NCI-H1436 treated with DMSO at 0.1 percent for 48 hours (cell line): ENCODE measurements around the gene ANK2.
"Not testable (repeated sequence)": the region's sequence is repeated elsewhere in the genome, so short reads cannot be mapped to it uniquely, and the experiment has no call there.

Source experiments
- DNase-seq: peaks from one replicate; lab custom pipeline; 2025; lab: John Stamatoyannopoulos, UW

The ANK2 gene

DNA sequence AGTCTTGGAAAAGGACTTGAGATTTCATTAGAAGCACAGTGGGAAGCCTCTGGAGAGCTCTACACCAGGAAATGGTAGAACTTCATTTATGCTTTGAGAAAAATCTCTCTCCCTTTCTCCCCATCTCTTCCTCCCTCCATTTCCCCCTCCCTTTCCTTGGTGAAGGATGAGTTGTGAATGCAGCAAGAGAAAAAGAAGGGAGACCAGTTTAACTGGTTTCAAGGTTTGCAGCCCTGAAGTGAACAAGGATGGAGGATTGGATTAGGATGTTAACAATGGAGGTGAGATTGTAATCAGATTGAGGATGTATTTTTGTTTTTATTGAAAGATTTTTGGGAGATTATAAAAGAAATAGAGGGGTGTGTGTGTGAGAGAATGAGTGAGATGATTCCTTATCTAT, 99.5 kb downstream of the ANK2 start:
- no peak for DNase-seq

DNA sequence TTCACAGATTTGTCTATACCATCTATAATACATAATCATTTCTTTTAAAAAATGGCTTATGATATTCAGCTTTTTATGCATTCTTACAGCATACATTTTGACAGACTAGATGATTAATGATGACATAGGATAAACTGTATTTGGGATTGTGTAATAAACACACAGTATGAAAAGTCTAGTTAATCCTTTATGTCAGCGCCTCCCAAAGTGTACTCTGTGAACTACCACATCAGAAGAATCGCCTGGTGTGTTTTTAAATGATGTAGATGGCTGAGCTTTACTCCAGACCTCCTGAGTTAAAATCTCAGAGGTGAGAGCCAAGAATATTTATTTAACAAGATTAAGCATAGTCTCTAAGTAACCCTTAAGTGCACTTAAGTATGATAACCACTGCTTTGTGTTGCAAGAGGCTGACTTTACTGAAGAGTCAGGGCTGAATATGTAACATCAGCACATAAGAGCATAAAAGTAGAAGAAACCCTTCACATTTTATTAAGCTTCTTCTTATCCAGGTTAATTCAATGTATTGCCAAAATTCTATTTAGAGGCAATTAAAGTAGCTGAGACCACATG, 104.2 kb downstream of the ANK2 start:
- no peak for DNase-seq

DNA sequence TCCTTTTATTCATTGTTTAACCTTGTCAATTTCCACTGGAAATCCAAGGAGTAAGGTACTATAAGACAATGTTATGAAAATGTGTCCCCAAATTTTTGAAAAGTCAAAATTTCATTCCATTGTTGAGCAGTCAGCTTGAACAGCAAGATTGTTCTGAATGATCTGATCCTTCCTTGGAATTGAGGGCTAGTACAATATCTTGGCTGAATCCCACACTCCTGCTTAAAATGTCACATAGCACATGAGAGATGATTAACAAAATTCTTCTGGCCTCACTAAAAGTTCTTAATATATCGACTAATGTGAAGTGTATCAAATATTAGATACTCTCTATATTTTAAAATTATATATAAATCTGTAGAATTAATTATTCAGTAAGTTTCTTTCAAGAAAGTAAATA, 104.8 kb downstream of the ANK2 start:
- DNase-seq, result no peak

DNA sequence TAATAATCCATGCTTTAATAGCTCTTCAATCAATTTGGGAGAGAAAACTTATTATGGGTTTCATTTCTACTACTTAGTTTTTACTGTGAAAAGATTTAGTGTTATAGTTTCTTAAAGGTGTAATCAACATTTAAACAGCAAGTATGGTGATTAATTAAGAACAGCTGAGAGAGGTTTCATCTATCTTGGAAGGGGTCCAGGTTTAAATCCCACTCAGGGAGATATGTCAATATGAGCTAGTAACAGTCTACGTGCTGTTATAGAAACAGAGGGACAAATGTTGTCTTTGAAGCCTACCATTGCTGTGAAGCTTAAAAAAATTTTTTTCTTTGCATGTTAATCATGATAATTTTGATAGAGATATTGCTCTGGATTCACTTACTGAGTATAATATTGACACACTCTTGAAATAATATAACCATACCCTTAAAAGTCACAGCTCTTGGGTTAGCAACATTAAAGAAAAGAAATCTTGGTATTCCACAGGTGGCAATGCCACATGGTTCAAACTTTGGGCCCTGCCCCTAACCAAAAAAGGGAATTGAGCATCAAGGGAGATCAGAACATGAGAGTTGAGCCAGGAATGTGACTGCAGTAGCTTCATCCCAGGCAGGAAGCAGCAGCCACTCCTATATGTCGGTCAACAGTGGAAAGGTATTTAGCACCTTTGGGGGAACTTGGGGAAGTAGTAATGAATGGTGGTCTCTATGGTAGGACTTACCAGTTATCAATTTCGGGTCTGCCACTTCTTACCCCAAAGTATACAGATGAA, 107.8 kb downstream of the ANK2 start:
- no peak for DNase-seq

DNA sequence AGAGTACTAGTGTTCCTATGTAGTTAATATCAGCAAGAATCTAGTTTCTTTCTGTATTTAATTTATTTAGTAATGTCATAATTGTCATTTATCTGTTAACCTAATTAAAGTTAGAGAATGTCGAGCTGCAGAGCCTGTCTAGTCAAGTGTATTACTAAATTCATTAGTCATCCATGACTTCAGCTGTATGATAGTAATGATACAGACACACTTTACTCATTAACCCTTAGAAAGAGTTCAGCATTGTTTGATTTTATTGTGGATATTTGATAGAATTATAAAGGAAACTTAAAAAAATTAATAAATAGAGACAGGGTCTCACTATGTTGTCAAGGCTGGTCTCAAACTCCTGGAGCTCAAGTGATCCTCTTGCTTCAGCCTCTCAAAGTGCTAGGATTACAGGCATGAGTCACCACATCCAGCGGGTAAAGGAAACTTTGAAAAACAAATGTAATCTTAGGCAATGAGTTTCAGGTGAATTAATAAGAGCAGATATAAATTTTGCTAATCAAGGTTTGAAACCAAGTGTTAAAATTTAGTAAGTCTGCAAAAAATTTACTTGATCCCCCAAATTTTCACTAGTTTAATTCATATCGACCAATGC, 110.6 kb downstream of the ANK2 start:
- no peak for DNase-seq

DNA sequence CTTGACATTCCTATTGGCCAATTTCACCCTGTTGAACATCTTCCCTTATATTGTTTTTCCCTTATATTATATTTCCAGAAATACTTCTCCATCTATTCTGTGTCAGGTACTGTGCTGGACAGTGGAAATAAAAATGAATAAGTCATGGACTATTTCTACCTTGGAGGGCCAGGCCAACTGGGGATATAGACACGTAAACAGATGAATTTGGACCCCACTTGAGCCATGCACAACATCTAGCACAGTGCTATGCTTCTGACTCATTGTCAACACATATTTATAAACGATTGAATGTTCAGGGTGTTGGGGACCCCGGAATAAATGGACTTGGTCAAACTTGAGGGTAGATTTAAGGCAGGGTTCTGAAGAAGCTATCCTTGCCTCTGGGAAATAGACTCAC, 111.1 kb downstream of the ANK2 start:
- no peak for DNase-seq

DNA sequence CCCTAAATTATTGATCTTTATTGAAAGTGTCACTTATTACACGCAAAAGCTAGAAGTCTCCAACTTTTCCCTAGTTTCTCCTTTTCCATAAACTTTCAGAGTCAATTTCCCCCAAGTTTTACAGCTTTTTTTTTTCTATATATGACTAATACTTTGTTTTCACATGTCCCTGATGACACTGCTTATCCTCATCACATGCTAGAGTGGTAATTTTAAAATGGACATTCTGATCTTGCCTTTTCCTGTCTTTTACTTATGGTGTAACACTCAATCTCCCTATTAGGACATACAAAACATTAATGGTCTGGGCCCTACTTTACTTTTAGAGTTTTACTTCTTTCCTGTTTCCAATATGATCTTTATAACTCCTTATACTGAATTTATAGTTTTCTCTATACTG, 112.6 kb downstream of the ANK2 start:
- no peak for DNase-seq

DNA sequence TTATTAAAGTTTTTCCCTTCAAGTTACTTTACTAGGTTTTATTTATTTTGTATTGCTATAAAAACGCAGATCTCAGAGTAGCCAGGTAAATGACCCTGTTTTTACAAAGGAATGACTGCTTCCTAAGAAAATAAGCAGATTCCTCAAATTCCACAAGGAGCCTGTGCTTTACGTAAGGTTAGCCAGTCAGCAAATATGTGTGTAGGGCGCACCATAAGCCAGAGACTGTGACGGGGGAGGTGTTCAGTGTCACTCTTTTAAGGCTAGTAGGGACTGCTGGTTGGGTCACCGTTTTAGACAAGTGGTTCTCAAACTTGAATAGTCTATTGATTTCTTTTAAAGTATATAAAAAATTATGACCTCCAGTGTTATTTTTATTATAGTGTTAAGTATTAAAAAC, 119.9 kb downstream of the ANK2 start:
- DNase-seq, result no peak

DNA sequence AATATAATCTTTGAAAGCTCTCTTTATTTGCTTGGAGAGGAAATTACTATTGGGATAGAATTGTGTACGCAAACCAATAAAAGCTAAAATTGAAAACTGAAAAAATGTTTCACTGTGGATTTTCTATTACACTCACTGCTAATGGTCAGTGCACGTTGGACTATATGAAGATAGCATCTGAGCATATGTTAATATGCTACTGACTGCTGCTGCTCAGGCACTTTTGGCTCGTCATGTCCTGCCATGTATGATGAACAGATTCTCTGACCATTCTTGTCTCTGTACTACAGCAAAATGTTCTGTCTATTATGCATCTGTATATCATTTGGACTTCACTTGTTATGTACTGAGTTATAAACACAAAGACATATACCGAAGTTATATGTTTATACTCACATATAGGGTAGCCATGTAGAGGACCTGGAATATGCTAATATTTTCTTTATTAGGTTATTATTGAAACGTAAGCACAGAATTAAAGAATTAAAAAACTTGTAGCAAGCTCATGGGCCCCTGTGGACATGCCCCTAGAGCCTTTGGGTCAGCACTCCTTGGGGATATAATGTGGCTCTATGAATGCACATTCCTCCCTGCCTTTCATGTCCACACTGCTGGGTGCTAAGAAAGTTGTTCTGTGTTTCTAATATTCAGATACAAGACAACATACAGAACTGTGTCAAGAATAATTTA, 120.8 kb downstream of the ANK2 start:
- DNase-seq, result no peak

DNA sequence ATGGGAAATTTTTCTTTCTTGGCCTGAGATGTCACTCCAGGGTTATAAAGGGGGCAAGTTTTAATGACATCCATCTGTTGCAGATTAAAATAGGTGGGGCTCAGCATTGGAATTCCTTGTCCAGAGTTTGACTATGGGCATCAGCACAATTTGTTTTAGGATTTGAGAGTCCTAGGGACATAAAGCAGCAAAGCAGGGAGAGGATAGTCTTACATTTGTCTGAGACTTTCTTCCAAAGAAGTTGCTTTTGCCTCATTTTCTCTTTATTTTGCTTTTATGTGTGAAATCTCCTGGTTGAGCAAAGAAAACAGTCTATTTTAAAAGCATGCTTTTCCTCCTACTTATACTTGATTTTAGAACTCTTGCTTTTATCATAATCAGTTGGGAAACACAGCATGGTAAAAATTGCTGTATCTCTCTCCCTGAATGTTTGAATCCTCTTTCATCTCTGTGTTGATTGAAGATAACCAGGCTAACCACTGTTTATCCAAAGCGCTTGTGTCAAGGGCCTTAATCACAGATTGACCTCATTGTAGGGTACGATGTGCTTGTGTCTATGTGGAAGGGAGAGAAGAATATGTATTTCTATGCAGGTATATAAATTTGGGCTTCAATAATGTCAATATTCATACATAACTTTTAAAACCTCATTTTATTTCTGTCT, 121.5 kb downstream of the ANK2 start:
- DNase-seq, result no peak

DNA sequence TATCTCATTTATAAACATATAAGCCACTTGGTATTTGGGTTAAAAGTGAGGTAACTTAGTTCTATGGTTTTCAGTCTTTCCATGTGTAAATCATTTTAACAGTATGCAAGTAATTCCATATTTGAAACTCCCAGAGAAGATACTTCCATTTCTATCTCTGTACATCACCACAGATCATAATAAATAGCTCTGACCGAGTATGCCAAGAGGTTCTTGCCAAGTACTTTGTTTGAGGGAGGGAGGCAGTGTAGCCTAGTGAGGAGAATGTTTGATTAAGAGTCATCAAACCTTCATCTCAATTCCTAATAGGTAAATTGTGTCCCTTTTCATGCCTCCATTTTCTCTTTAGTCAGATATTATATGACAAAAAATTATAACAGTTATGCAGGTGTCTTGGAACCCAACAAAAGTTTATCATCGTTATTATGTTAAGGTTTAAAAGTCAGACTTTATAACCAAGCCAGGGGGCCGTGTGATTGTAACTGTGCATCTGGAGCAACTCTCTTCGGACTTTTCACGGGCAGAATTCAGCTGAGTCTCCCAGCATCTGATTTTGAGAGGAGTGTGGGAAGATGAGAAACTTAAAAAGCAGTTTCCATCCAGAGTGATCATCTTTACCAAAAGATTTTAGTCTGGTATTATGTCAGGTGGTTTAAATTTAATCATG, 123.8 kb downstream of the ANK2 start:
- DNase-seq, result no peak

DNA sequence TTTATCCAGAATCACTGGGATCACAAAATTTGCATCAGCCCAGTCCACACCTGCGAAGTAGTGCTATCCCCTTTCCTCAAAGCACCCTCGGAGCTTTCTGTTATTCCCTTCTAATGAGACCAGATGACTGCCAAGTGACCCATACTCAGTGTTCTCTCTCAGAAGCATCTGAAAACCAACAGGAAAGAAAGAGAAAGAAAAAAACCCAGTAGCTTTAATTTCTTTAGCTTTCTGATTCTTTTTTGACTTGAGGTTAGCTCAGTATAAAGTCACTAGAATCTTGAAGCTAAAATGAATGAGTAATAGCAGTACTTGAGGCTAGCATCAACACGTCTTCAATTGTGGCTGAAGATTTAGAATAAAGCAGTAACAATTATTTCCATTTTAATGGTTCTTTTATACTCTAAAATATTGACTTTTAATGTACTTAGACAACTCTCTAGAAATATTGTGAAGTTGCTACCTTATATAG, 124.4 kb downstream of the ANK2 start:
- no peak for DNase-seq

DNA sequence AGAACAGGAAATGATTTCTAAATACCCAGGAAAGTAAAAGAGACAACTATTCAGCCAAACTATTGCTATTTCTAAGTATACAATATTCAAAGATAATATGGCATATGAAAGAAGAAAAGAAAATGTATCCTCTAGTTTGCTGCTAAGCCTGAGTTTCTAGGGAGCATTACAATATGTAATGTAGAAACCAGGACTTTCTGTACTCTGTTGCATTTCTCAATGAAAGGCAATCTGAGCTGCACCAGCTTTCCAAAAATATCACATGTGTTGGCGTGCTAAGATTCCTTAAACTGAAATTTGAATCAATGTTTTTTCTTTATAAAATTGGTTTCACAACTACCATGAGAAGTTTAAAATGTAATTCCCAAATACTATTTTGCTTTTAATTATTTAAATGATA, 129.6 kb downstream of the ANK2 start:
- DNase-seq, result no peak

DNA sequence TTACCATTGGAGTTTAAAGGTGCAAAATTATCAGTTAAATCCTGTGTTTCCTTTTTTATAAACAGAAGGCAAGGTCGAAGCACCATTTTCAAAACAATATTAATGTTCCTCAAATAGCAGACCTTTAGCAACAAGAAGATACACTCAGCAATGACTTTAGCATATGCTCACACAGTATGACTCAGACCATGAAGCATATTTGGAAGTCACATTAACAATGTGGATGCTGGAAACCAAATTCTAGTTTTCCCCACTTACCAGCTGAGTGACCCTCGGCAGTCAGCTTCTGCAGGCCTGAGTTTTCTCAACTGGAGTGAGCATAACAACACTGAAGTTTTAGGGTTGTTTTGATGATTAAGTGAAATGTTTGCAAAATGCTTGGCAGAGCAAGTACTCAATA, 130.5 kb downstream of the ANK2 start:
- DNase-seq, result no peak

DNA sequence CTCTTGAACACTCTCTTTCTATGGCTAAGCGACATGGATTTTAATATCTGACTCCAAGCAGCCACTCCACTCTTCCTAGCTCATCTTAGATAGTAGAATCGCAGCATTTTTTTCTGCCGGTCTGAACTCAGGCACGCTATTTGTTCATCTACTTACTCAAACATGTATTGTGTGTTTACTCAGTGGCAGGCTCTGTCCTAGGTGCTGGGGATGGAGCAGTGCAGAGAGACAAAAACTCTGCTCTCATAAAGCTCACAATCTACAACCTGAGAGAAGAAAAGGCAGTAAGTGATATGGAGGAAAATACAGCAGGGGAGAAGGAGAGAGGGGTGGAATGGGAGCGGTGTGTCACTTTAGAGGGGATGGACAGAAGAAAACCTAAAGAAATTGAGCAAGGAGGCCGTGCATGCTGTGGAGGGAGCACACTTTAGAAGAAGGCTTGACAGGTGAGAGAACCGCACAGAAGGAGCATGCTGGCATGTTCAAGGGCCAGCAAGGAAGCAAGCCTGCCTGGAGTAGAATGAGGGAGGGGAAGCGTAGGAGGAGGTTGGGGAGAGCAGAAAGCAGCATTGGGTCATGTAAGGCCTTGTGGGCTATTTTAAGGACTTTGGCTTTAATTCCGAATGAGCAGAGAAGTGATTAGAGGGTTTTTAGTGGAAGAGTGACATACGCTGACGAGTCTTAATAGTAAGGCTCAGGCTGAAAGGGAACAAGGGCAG, 132.0 kb downstream of the ANK2 start:
- DNase-seq, result no peak

DNA sequence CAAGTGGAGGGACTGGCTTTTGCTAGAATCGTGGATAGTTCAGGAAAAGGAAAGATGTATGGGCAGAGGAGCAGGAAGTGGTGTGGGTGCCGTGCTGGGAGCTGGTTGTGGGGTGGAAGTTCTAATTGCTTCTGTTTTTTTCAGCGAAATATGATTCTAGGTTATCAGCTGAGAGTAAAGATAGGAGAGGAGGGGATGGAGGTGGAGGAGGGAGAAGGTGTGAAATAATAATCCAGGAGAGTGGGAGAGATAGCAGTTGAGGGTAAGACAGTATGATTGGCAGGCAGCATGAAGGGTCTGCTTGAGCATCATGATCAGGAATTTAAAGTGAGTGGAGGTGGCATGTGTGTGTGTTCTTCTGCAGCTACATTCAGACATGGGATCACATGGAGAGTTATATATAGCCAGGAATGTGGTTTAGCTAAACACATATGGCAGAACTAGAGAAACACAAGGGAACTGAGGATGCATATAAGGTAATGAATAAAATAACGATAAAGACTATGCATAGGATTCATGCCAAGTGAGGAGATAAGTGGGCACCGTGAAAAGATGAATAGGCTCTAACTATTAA, 133.7 kb downstream of the ANK2 start:
- no peak for DNase-seq

DNA sequence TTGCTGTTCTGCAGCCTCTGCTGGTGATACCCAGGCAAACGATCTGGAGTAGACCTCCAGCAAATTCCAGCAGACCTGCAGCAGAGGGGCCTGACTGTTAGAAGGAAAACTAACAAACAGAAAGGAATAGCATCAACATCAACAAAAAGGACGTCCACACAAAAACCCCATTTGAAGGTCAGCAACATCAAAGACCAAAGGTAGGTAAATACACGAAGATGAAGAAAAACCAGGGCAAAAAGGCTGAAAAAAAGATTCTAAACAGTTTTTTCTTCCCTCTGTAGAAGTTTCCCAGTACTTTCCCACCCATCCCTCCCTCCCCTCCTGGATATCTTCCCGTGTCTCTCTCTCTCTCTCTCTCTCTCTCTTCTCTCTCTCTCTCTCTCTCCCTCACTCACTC, 136.8 kb downstream of the ANK2 start:
- not testable (repeated sequence) for DNase-seq

DNA sequence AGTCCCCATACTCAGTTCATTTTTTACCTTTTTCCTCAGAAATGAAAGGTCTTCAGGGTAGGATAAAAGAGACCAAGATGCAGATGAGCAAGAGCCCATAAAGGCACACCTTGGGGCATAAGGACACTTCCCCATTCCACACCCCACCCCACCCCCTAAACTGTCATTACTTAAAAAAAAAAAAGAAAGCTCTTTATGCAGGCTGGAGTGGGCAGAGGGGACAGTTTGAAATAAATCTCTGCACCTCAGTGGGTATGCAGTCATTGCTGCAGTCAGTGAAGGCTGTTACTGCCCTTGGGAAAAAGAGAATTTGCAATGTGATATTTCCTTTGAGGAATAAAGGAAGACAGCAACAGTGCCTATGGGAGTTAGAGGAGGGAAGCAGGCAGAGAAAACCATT, 137.5 kb downstream of the ANK2 start:
- no peak for DNase-seq

DNA sequence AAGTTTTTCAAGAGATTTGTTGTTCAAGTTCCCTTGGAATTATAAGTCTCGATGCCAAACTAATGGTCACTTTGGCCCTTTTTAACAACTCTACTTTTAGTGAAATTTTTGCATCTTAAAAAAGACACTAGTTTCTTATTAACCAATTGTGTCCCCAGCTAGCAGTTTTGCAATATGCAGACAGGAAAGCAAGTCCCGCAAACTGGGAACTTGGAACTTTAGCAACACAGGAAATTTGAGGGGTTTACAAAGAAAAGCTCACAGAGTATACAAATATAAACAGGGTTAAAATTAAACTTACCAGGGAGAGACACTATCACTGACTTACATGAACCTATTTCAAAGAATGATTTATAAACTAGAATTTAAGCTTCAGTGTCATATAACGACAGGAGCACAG, 137.9 kb downstream of the ANK2 start:
- DNase-seq, result no peak

DNA sequence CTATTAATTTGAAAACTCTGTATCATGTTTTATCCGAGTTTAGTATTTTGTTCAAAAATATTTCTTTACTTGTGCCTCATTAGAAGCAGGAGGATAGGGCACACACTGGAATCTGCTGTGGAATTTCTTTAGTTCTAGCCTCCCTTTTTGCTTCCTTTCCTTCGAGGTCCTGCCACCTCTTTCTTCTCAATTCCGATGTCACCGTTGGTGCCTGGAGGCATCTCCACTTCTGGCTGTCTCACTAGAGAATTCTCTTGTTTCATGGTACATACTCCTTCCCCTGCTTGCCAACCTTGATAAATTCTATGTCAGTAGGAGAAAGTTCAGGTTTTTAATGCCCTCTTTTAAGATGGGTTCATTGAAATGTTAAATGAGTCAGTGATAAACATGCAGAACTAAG, 140.1 kb downstream of the ANK2 start:
- DNase-seq, result no peak

DNA sequence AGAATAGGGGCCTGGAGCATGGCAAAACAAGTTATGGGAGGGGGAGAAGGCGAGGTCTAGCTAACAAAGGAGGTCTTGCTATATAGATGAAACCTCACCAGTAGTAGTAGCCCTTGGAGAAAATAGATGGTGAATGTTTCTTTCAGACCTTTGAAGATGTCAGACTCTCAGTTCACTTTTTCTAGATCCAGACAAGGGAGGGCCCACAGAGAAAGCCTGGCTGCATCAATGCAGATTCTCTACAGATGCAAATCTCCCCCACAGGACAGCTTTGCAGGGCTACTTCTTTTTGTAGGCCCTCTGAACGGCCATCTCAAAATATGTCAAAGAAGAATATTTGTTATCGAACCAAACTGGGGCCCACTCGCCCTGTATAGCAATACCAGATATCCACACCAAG, 159.7 kb downstream of the ANK2 start:
- no peak for DNase-seq
